Progenitor cell of endocrine pancreas (in vitro differentiated cells): ENCODE data around the gene CLECL1. TPM values are rescaled to one million over a fixed set of nuclear protein-coding genes. Genes with fewer than 3 reads are reported as not detected.
"Not testable (repeated sequence)": the region's sequence is repeated elsewhere in the genome, so short reads cannot be mapped to it uniquely, and the experiment has no call there.

Source experiments
- DNase-seq: peaks from one replicate; pipeline ENCODE4 v3.0.0; 2021; ENCODE audit warnings: low spot score; ENCODE audit not compliant: unreplicated experiment
- H3K27ac Mint-ChIP-seq: 2 replicates; pipeline ENCODE4 v1.8.0; 2021; ENCODE audit warnings: mild to moderate bottlenecking, moderate library complexity, mixed read lengths
- H3K27me3 Mint-ChIP-seq: 2 replicates; pipeline ENCODE4 v1.8.0; 2021; ENCODE audit warnings: mixed read lengths
- H3K36me3 Mint-ChIP-seq: 2 replicates; pipeline ENCODE4 v1.8.0; 2022; ENCODE audit warnings: mixed read lengths; ENCODE audit not compliant: insufficient read depth
- H3K4me1 Mint-ChIP-seq: 2 replicates; pipeline ENCODE4 v1.8.0; 2021; ENCODE audit warnings: low read depth, mixed read lengths
- H3K4me3 Mint-ChIP-seq: 2 replicates; pipeline ENCODE4 v1.8.0; 2021; ENCODE audit warnings: low read depth, mild to moderate bottlenecking, moderate library complexity, mixed read lengths
- H3K9me3 Mint-ChIP-seq: 2 replicates; pipeline ENCODE4 v1.8.0; 2021; ENCODE audit warnings: low read depth, mixed read lengths
- total RNA-seq: library from RNA; stranded (reverse); gene quantifications from 2 replicates; pipeline ENCODE4 v1.2.1, GENCODE V29; 2021
- TF ChIP-seq, protein P1 (sequence below): fragments of 200-600 bp; sonication (generic); IDR thresholded peaks from one replicate; pipeline ENCODE4 v1.5.0; 2021; ENCODE audit warnings: antibody characterized with exemption, mild to moderate bottlenecking; ENCODE audit not compliant: unreplicated experiment

The CLECL1 gene
- total RNA-seq, 1 donor from 2014 or later: not detected

DNA sequence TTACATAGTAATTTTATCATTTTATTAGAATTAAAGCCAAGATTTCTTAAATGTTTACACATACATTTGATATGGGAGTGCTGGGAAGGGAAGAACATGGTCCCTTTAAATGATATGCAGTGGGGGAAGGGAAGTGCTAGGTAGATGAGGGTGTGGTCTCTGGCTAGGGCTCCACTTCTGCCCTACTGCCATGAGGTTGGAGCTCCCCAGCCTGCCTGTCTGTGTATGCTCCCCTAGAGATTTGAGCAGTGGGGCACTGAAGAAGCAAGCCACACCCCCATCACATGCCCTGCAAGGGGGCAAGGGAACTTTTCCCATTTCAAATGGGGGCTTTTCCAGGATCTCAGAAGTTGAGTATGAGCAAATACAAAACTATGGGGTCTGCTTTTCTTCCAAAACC, 25.5 kb downstream of the CLECL1 start:
- H3K36me3 Mint-ChIP-seq: no peaks in the 10 kb centered on the region
- H3K4me3 Mint-ChIP-seq: no peak overlapping the region
- peaks cover 5% of the 10 kb centered on the region for H3K27me3 Mint-ChIP-seq
- TF ChIP-seq, protein P1, sequence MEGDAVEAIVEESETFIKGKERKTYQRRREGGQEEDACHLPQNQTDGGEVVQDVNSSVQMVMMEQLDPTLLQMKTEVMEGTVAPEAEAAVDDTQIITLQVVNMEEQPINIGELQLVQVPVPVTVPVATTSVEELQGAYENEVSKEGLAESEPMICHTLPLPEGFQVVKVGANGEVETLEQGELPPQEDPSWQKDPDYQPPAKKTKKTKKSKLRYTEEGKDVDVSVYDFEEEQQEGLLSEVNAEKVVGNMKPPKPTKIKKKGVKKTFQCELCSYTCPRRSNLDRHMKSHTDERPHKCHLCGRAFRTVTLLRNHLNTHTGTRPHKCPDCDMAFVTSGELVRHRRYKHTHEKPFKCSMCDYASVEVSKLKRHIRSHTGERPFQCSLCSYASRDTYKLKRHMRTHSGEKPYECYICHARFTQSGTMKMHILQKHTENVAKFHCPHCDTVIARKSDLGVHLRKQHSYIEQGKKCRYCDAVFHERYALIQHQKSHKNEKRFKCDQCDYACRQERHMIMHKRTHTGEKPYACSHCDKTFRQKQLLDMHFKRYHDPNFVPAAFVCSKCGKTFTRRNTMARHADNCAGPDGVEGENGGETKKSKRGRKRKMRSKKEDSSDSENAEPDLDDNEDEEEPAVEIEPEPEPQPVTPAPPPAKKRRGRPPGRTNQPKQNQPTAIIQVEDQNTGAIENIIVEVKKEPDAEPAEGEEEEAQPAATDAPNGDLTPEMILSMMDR: no peak
- no peaks in the 10 kb centered on the region for H3K4me1 Mint-ChIP-seq
- DNase-seq: no peak
- H3K9me3 Mint-ChIP-seq: peaks cover 18% of the 10 kb centered on the region
- no peak overlapping the region for H3K27ac Mint-ChIP-seq

DNA sequence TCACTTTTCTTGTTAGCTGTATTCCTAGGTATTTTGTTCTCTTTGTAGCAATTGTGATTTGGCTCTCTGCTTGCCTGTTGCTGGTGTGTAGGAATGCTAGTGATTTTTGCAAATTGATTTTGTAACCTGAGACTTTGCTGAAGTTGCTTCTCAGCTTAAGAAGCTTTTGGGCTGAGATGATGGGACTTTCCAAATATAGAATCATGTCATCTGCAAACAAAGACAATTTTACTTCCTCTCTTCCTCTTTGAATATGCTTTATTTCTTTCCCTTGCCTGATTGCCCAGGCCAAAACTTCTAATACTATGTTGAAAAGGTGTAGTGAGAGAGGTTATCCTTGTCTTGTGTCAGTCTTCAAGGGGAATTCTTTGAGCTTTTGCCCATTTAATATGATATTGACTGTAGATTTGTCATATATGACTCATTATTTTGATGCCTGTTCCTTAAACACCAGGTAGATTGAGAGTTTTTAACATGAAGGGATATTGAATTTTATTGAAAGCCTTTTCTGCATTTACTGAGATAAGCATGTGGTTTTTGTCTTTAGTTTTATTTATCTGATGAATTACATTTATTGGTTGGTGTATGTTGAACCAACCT, 26.7 kb downstream of the CLECL1 start:
- Mint-ChIP-seq H3K4me1 (no peaks in the 10 kb centered on the region), H3K9me3 (peaks cover 23% of the 10 kb centered on the region), H3K4me3 (no peak overlapping the region), H3K27ac (no peak overlapping the region), H3K36me3 (no peaks in the 10 kb centered on the region), H3K27me3 (peaks cover 6% of the 10 kb centered on the region)
- DNase-seq: no peak
- TF ChIP-seq, protein P1: no peak

DNA sequence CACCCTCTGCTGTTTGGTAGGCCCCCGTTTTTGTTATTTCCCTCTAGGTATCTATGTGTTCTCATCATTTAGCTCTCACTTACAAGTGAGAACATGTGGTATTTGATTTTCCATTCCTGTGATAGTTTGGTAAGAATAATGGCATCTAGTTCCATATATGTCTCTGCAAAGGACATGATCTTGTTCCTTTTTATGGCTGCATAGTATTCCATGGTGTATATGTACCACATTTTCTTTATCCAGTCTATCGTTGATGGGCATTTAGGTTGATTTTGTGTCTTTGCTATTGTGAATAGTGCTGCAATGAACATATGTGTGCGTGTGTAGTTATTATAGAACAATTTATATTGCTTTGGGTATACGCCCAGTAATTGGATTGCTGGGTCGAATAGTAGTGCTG, 28.3 kb downstream of the CLECL1 start:
- peaks cover 23% of the 10 kb centered on the region for H3K9me3 Mint-ChIP-seq
- not testable (repeated sequence) for DNase-seq, H3K27me3 Mint-ChIP-seq, H3K36me3 Mint-ChIP-seq, H3K4me3 Mint-ChIP-seq, H3K4me1 Mint-ChIP-seq, H3K27ac Mint-ChIP-seq

DNA sequence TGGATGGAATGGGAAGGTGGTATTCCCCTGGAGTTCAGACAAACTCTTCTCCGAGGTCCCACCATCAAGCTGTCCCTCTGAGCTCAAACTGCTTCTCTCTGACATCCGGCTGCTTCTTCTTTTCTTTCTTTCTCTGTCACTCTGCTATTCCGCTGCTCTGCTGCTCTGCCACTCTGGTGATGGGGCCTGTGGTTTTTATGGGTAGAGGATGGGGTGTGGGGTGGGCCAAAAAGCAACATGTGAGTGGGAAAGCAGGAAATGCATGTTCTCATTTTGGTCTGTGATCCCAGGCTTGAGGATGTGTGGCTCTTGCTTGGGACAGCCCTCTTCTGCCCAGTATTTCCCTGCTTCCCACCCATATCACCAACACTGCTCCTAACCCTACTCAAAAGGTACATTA, 30.6 kb downstream of the CLECL1 start:
- no peaks in the 10 kb centered on the region for H3K4me1 Mint-ChIP-seq
- no peak for DNase-seq
- H3K27me3 Mint-ChIP-seq: peaks cover 6% of the 10 kb centered on the region
- H3K36me3 Mint-ChIP-seq: peaks cover 5% of the 10 kb centered on the region
- peak overlapping the region; percentile 23 for H3K27ac Mint-ChIP-seq
- TF ChIP-seq, protein P1: no peak
- peaks cover 38% of the 10 kb centered on the region for H3K9me3 Mint-ChIP-seq
- no peak overlapping the region for H3K4me3 Mint-ChIP-seq

DNA sequence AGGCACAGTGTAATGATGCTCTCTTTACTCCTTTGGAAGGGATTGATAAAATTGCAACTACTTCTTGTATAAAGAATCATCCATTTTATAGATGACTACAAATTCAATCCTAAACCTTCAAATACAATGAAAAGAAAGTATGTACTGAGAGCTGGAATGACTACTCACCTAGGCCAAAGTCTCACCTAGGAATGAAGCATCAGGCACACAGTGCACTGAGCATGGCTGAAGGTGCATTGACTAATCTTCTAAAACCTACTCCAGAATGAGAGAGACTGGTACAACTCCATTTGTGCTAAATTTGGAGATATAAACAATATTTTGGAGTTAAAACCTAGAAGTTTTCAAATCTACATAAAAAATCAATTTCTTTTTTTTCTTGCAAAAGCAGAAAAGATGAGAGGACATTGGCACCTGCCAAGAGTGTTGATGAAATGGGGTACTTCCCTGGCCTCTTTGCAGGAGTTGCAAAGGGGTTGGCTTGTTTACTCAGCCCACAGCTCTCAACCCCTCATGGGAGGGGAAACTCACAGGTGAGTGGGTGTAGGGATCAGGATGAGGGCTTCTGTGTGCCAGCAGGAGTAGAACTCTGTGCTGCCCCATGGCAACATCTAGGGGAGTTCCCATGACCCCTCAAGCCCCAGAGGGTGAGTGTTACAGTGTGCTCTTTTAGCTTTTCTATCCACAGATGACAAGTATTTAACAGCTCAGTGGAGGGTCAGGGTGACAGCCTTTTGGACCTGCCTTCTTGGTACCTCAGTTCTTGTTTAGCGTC, 31.3 kb downstream of the CLECL1 start:
- Mint-ChIP-seq H3K27me3 (peaks cover 6% of the 10 kb centered on the region), H3K4me1 (no peaks in the 10 kb centered on the region), H3K27ac (no peak overlapping the region), H3K9me3 (peaks cover 43% of the 10 kb centered on the region), H3K36me3 (peaks cover 10% of the 10 kb centered on the region), H3K4me3 (no peak overlapping the region)
- TF ChIP-seq, protein P1: no peak
- no peak for DNase-seq

DNA sequence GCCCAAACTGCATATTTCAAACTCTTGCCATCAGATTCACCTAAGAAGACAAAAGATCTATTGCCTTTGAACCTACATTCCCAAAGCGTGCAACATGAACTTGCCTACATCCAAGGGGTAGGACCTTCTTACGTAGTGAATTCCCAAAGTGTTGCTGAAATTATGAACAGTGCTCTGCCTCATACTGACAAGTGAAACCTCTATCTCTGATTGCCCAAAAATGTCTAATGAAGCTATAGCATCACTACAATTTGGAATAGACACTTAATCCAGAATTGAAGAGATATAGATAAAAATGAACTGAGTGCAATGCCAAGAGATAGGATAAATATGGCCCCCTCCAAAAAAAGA, 32.3 kb downstream of the CLECL1 start:
- no peak overlapping the region for H3K4me3 Mint-ChIP-seq
- peaks cover 45% of the 10 kb centered on the region for H3K9me3 Mint-ChIP-seq
- peaks cover 6% of the 10 kb centered on the region for H3K27me3 Mint-ChIP-seq
- H3K4me1 Mint-ChIP-seq: no peaks in the 10 kb centered on the region
- H3K36me3 Mint-ChIP-seq: peaks cover 20% of the 10 kb centered on the region
- no peak overlapping the region for H3K27ac Mint-ChIP-seq
- no peak for DNase-seq
- TF ChIP-seq, protein P1: no peak
